Measurements from ENCODE around the gene C8B.

DNA sequence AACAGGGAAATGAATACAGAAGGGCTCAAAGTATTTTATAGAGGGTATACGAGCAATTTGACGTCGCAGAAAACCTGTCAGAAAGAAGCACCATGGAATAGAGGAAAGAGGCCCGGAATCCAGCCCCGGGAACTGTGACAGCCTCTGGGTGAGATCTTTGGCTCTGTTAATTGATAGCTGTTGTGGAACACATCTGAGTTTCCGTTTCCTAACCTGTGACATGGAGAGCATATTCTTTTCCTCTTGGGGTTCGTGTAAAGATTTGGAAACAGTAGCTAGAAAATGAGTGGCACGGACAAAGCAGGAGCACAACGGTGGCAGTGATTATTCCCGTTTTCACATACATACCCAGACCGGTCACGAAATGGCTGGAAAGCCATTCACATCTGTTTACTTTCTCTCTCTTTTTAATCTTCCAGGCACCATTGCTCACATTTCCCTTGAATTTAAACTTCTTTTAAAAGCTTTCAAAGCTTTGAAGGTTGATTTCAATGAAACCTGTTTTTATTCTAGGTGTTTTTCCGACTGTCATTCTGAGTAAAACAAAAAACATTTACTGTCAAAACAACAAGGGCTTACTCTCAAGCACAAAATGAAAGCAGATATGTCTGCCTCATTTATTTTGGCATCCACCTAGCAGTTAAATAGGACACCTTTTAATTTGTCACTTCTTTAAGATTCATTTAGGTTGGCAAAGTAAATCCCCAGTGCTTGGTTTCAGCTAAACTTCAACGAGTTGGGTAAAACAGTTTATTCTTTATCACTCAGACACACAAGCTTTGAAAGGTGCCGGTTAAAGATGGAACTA is 26.7 kb upstream of the C8B start:
- TF ChIP-seq POLR2AphosphoS5 (IDR thresholded peaks at IDR 0.05; ENCODE audit: borderline replicate concordance, low read depth, low read length) (no peak), EZH2 (IDR thresholded peaks at IDR 0.05) (no peak)

Measured in SK-N-MC (cell line).